ENCODE results near the gene LDLRAD2. TPM values are rescaled to one million over a fixed set of nuclear protein-coding genes. Genes with fewer than 3 reads are reported as not detected.

The LDLRAD2 gene
- total RNA-seq, 4 donors from 2014 or later, result 0.60 TPM; not detected in 3

DNA sequence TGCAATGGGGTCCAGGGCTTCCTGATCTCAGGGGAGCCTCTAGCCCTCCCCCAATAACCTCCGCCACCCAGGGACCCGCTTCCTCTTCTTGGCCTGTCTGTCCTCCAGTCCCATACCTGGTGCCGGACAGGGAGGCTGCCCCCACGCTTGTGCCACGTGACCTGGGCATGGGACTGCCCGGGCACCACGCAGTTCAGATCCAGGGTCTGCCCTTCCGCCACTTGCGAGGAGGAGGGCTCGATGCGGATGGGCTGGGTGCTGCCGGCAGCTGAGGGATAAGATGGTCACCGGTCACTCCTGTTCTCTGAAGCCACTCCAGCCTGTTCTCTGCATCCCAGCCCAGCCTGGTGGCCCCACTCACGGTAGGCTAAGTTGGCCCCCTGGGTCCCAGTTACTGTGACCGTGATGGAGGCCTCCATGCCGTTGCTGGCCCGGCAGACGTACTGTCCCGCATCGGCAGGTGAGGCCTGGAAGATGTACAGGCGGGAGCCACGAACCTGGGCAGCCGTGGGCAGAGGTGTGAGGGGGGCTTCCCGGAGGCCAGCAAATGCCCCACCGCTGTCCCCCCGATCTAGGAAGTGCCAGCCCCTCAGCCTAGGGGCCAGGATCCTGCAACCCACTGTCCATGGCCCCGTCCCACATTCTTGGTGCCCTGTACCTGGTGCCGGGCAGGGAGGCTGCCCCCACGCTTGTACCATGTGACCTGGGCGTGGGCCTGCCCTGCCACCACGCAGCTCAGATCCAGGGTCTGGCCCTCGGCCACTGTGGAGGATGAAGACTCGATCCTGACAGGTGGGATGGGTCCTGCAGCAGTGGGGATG, 39.6 kb downstream of the LDLRAD2 start:
- DNase-seq (ENCODE audit: low spot score in 2 of 2), result no peak
- Histone ChIP-seq H3K27ac (peak overlapping the region in 1 of 4 donors; percentile 9), H3K27me3 (no peaks in the 10 kb centered on the region), H3K4me1 (no peaks in the 10 kb centered on the region), H3K36me3 (peaks cover 8 to 100% (median 31%) of the 10 kb centered on the region in 3 donors), H3K4me3 (no peak overlapping the region), H3K9me3 (no peaks in the 10 kb centered on the region)
- WGBS, 2 donors, result 92 to 96% methylated on average over 20 to 24 of the region's 33 CpGs
- TF ChIP-seq POLR2A (IDR thresholded peaks at IDR 0.05), result no peak
- no peak for TF ChIP-seq EP300 (IDR thresholded peaks at IDR 0.05)
- TF ChIP-seq, protein P1, sequence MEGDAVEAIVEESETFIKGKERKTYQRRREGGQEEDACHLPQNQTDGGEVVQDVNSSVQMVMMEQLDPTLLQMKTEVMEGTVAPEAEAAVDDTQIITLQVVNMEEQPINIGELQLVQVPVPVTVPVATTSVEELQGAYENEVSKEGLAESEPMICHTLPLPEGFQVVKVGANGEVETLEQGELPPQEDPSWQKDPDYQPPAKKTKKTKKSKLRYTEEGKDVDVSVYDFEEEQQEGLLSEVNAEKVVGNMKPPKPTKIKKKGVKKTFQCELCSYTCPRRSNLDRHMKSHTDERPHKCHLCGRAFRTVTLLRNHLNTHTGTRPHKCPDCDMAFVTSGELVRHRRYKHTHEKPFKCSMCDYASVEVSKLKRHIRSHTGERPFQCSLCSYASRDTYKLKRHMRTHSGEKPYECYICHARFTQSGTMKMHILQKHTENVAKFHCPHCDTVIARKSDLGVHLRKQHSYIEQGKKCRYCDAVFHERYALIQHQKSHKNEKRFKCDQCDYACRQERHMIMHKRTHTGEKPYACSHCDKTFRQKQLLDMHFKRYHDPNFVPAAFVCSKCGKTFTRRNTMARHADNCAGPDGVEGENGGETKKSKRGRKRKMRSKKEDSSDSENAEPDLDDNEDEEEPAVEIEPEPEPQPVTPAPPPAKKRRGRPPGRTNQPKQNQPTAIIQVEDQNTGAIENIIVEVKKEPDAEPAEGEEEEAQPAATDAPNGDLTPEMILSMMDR (IDR thresholded peaks at IDR 0.05), result no peak

- Histone ChIP-seq H3K4me1 (peaks cover 0 to 6% (median 0%) of the 10 kb centered on the region in 4 donors), H3K9me3 (no peaks in the 10 kb centered on the region), H3K36me3 (peaks cover 8 to 100% (median 29%) of the 10 kb centered on the region in 3 donors), H3K27ac (peak overlapping the region in 1 of 4 donors; percentile 9), H3K4me3 (no peak overlapping the region), H3K27me3 (no peaks in the 10 kb centered on the region)
- no peak for DNase-seq (ENCODE audit: low spot score in 2 of 2)
- WGBS, 2 donors, result 69 to 83% methylated on average over 9 to 20 of the region's 29 CpGs
- TF ChIP-seq, protein P1 (IDR thresholded peaks at IDR 0.05), result no peak
- TF ChIP-seq POLR2A (IDR thresholded peaks at IDR 0.05), result no peak
- TF ChIP-seq EP300 (IDR thresholded peaks at IDR 0.05), result no peak
These were observed 40.4 kb downstream of the LDLRAD2 start for GRCh38 chr1:21852282-21853130.

DNA sequence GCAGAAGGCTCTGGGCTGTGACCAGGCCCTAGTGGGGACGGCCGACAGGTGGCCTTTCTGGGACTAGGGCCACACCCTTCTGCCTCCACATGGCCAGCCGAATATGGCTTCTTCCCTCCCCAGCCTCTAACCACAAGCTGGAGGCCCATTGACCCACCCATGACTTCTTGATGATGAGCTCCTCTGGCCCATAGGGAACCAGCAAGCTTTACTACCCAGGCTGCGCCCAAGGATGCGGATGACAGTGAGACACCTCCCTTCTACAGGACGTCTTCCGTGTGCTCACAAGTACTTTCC, 41.0 kb downstream of the LDLRAD2 start:
- WGBS, 2 donors, result 70 to 87% methylated on average over 7 of the region's 7 CpGs
- H3K36me3 ChIP-seq, result peaks cover 8 to 100% (median 28%) of the 10 kb centered on the region in 3 donors

DNA sequence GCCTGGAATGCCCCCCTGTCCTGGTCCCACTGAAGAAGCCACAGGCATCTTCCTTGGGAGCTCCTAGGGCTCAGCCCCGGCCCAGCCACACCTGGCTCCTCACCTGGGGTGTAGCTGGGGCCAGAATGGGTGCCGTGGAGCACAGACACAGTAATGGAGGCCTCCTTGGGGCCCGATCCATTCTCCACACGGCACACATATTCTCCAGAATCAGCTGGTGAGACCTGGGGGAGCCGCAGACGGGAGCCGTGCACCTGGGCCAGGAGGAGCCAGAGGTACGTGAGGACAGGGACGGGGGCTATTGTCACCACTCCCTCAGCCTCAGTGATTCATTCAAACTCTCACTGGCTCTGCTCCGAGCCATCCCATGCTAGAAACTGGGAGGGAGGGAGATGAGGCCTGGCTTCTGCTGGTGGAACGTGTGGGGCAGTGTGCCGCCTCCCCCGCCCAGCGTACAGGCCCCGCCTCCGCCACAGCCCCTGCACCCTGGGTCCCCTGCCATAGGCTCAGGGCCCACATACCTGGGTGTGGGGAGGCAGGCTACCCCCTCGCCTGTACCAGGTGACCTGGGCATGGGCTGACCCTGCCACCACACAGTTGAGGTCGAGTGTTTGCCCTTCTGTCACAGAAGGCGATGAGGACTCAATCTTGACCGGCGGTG, 42.2 kb downstream of the LDLRAD2 start:
- Histone ChIP-seq H3K27me3 (no peaks in the 10 kb centered on the region), H3K27ac (peak overlapping the region in 1 of 4 donors; percentile 41), H3K9me3 (no peaks in the 10 kb centered on the region), H3K4me1 (peaks cover 0 to 12% (median 0%) of the 10 kb centered on the region in 4 donors), H3K36me3 (peaks cover 12 to 100% (median 32%) of the 10 kb centered on the region in 3 donors), H3K4me3 (no peak overlapping the region)
- 70 to 91% methylated on average over 20 to 21 of the region's 21 CpGs for WGBS, 2 donors
- no peak for TF ChIP-seq POLR2A (IDR thresholded peaks at IDR 0.05)
- TF ChIP-seq EP300 (IDR thresholded peaks at IDR 0.05), result no peak
- TF ChIP-seq, protein P1 (IDR thresholded peaks at IDR 0.05), result no peak
- DNase-seq (ENCODE audit: low spot score in 2 of 2), result no peak

More for the DNA sequence above, 41.0 kb downstream of the LDLRAD2 start:
- TF ChIP-seq POLR2A (IDR thresholded peaks at IDR 0.05), result no peak
- TF ChIP-seq EP300 (IDR thresholded peaks at IDR 0.05), result no peak
- TF ChIP-seq, protein P1 (IDR thresholded peaks at IDR 0.05), result no peak
- Histone ChIP-seq H3K4me3 (no peak overlapping the region), H3K4me1 (peaks cover 0 to 11% (median 0%) of the 10 kb centered on the region in 4 donors), H3K27ac (peak overlapping the region in 1 of 4 donors; percentile 9), H3K27me3 (no peaks in the 10 kb centered on the region), H3K9me3 (no peaks in the 10 kb centered on the region)
- no peak for DNase-seq (ENCODE audit: low spot score in 2 of 2)
